HCT116 (cell line): Measurements from ENCODE around the gene TNPO1. TPM values are rescaled to one million over a fixed set of nuclear protein-coding genes. Genes with fewer than 3 reads are reported as not detected.

Experiments used
- ATAC-seq: fragments of 200-7000 bp; cut with Tn5 transposase; 2 replicates; pipeline ENCODE4 v1.9.1; 2020; ENCODE audit warnings: mild to moderate bottlenecking, moderate library complexity
- BruUV-seq: library from RNA; stranded (reverse); fragments of 400-500 nt; replicated peaks from 2 replicates; lab custom pipeline; 2021; lab: Mats Ljungman, UMichigan
- CTCF ChIA-PET: fragments of 300-600 bp; sonication (Branson Sonifier 250); formaldehyde crosslinking; loops from one replicate; lab custom pipeline; 2021; ENCODE audit warnings: antibody characterized with exemption; lab: Charles Lee
- POLR2A ChIA-PET: fragments of 300-600, 350-600 bp; sonication (Branson Sonifier 250); formaldehyde crosslinking; loops from one replicate; lab custom pipeline; 2021; ENCODE audit warnings: antibody characterized with exemption; lab: Charles Lee
- RAD21 ChIA-PET, 2 experiments: fragments of 300-600 bp; sonication (Branson Sonifier 250); formaldehyde crosslinking; loops; one replicate each; lab custom pipeline; 2023; ENCODE audit warnings: low total read pairs in 2 of 2; ENCODE audit not compliant: uncharacterized antibody in 2 of 2, unreplicated experiment in 2 of 2, low non-redundant PET in 1 of 2; lab: Charles Lee
- DNase-seq: peaks from one replicate; pipeline ENCODE4 v3.0.0-alpha.2; 2010; ENCODE audit warnings: low read depth, low spot score
- H2AFZ ChIP-seq: fragments of 200-600 bp; shearing (Covaris generic), sonication (generic); 2 replicates; pipeline ENCODE4 v1.6.1; 2017; ENCODE audit warnings: low read depth, mixed run types, mixed read lengths, antibody characterized with exemption, low read length; ENCODE audit not compliant: poor library complexity, severe bottlenecking
- H3K27ac ChIP-seq: 2 replicates; pipeline ENCODE4 v1.5.1; 2012; ENCODE audit warnings: low read depth, low read length
- H3K27me3 ChIP-seq: fragments of 200-600 bp; sonication (generic); 2 replicates; pipeline ENCODE4 v1.6.1; 2016; ENCODE audit warnings: mixed run types, low read length, mixed read lengths; ENCODE audit not compliant: insufficient read depth
- H3K36me3 ChIP-seq, 2 experiments: fragments of 200-500 bp in 1 of 2; fragments of 200-600 bp in 1 of 2; sonication (Bioruptor generic) in 1 of 2; sonication (generic) in 1 of 2; 2 replicates each; pipeline versions ENCODE4 v1.5.1 to v1.6.1; 2014 to 2016; ENCODE audit warnings: low read length in 2 of 2, inconsistent platforms in 1 of 2, mixed read lengths in 1 of 2, mixed run types in 1 of 2; ENCODE audit not compliant: insufficient read depth in 2 of 2, control insufficient read depth in 1 of 2
- H3K4me1 ChIP-seq, 2 experiments: fragments of 200-600 bp in 1 of 2; sonication (generic) in 1 of 2; 2 replicates each; pipeline versions ENCODE4 v1.5.1 to v1.6.1; 2012 to 2017; ENCODE audit warnings: low read length in 2 of 2, inconsistent platforms in 1 of 2, mild to moderate bottlenecking in 1 of 2, mixed read lengths in 1 of 2, mixed run types in 1 of 2, moderate library complexity in 1 of 2; ENCODE audit not compliant: insufficient read depth in 2 of 2, control insufficient read depth in 1 of 2
- H3K4me2 ChIP-seq: fragments of 200-600 bp; sonication (generic); 2 replicates; pipeline ENCODE4 v1.6.1; 2017; ENCODE audit warnings: mixed run types, low read length, mixed read lengths
- H3K4me3 ChIP-seq, 2 experiments: fragments of 200-600 bp in 1 of 2; sonication (generic) in 1 of 2; replicated peaks in 1 of 2; 2 replicates each; pipeline ENCODE4 v1.5.1; 2011 to 2016; ENCODE audit warnings: low read length in 2 of 2, control low read depth in 1 of 2, low read depth in 1 of 2, mild to moderate bottlenecking in 1 of 2, mixed read lengths in 1 of 2, mixed run types in 1 of 2
- H3K79me2 ChIP-seq: fragments of 200-600 bp; sonication (generic); 2 replicates; pipeline ENCODE4 v1.6.1; 2017; ENCODE audit warnings: mild to moderate bottlenecking, mixed run types, low read length, moderate library complexity, mixed read lengths; ENCODE audit not compliant: insufficient read depth
- H3K9ac ChIP-seq: fragments of 200-600 bp; sonication (generic); 2 replicates; pipeline ENCODE4 v1.6.1; 2016; ENCODE audit warnings: low read length, mixed read lengths
- H3K9me2 ChIP-seq: fragments of 200-600 bp; sonication (generic), shearing (Covaris generic); 2 replicates; pipeline ENCODE4 v1.6.1; 2017; ENCODE audit warnings: mixed run types, mild to moderate bottlenecking, moderate library complexity; ENCODE audit not compliant: insufficient read depth
- H3K9me3 ChIP-seq, 2 experiments: fragments of 200-500 bp in 1 of 2; fragments of 200-600 bp in 1 of 2; sonication (Bioruptor generic) in 1 of 2; sonication (generic) in 1 of 2; 2 replicates each; pipeline ENCODE4 v1.6.1; 2014 to 2017; ENCODE audit warnings: low read length in 2 of 2, mixed read lengths in 2 of 2, inconsistent platforms in 1 of 2, low read depth in 1 of 2, mild to moderate bottlenecking in 1 of 2, mixed run types in 1 of 2, moderate library complexity in 1 of 2; ENCODE audit not compliant: control insufficient read depth in 1 of 2, insufficient read depth in 1 of 2
- H4K20me1 ChIP-seq: fragments of 200-600 bp; sonication (generic), shearing (Covaris generic); 2 replicates; pipeline ENCODE4 v1.6.1; 2017; ENCODE audit warnings: mixed run types, mild to moderate bottlenecking, moderate library complexity; ENCODE audit not compliant: insufficient read depth
- CBX3 ChIP-seq: IDR thresholded peaks from 2 replicates; pipeline ENCODE4 v1.6.1; 2012; ENCODE audit warnings: low read depth
- CEBPB ChIP-seq: IDR thresholded peaks from 2 replicates; pipeline ENCODE4 v1.6.1; 2012; ENCODE audit warnings: low read depth
- CTCF ChIP-seq, 3 experiments: fragments of 200-600 bp in 1 of 3; sonication (generic) in 1 of 3; IDR thresholded peaks in 2 of 3; conservative IDR thresholded peaks in 1 of 3; 2 replicates each; pipeline ENCODE4 v1.5.1; 2012 to 2017; ENCODE audit warnings: low read depth in 2 of 3, low read length in 2 of 3, antibody characterized with exemption in 1 of 3, borderline replicate concordance in 1 of 3, control low read depth in 1 of 3, mild to moderate bottlenecking in 1 of 3, mixed read lengths in 1 of 3, mixed run types in 1 of 3, moderate library complexity in 1 of 3; ENCODE audit not compliant: insufficient read depth in 1 of 3
- EGR1 ChIP-seq: IDR thresholded peaks from 2 replicates; pipeline ENCODE4 v1.6.1; 2012; ENCODE audit warnings: low read depth
- ELF1 ChIP-seq: IDR thresholded peaks from 2 replicates; pipeline ENCODE4 v1.6.1; 2012; ENCODE audit warnings: low read depth, borderline replicate concordance
- EZH2 ChIP-seq: fragments of 200-600 bp; sonication (generic); IDR thresholded peaks from 2 replicates; pipeline ENCODE4 v1.6.1; 2017; ENCODE audit warnings: antibody characterized with exemption, mixed run types
- EZH2phosphoT487 ChIP-seq: fragments of 200-600 bp; IDR thresholded peaks from 2 replicates; pipeline ENCODE4 v1.6.1; 2018; ENCODE audit warnings: antibody characterized with exemption, borderline replicate concordance
- FOSL1 ChIP-seq: IDR thresholded peaks from 2 replicates; pipeline ENCODE4 v1.6.1; 2012; ENCODE audit warnings: low read depth
- JUND ChIP-seq: IDR thresholded peaks from 2 replicates; pipeline ENCODE4 v1.6.1; 2012
- POLR2A ChIP-seq: IDR thresholded peaks from 2 replicates; pipeline ENCODE4 v1.7.0; 2011; ENCODE audit warnings: borderline replicate concordance; ENCODE audit not compliant: insufficient read depth, insufficient read length; ENCODE audit errors: extremely low read depth
- POLR2AphosphoS5 ChIP-seq: IDR thresholded peaks from 2 replicates; pipeline ENCODE4 v1.6.1; 2011; ENCODE audit warnings: mild to moderate bottlenecking, low read depth, low read length, moderate library complexity
- RAD21 ChIP-seq: IDR thresholded peaks from 2 replicates; pipeline ENCODE4 v1.6.1; 2012; ENCODE audit warnings: low read depth, mild to moderate bottlenecking
- SIN3A ChIP-seq: IDR thresholded peaks from 2 replicates; pipeline ENCODE4 v1.6.1; 2012; ENCODE audit warnings: low read depth
- SP1 ChIP-seq: IDR thresholded peaks from 2 replicates; pipeline ENCODE4 v1.6.1; 2012; ENCODE audit warnings: low read depth
- SRF ChIP-seq: IDR thresholded peaks from 2 replicates; pipeline ENCODE4 v1.6.1; 2012; ENCODE audit warnings: low read depth
- YY1 ChIP-seq: IDR thresholded peaks from 2 replicates; pipeline ENCODE4 v1.6.1; 2011; ENCODE audit warnings: low read length, low read depth, moderate library complexity, mild to moderate bottlenecking; ENCODE audit not compliant: insufficient replicate concordance; ENCODE audit errors: extremely low read depth
- ZBTB33 ChIP-seq: IDR thresholded peaks from 2 replicates; pipeline ENCODE4 v1.6.1; 2011; ENCODE audit warnings: mild to moderate bottlenecking, low read length, moderate library complexity; ENCODE audit not compliant: insufficient replicate concordance; ENCODE audit errors: extremely low read depth
- ZFX ChIP-seq: fragments of 450-650 bp; IDR thresholded peaks from 2 replicates; pipeline ENCODE4 v1.6.1; 2017
- ZNF274 ChIP-seq: fragments of 200-500 bp; sonication (Bioruptor generic); IDR thresholded peaks from 2 replicates; pipeline ENCODE4 v1.6.1; 2014; ENCODE audit warnings: mild to moderate bottlenecking, low read depth, low read length, inconsistent platforms
- intact Hi-C: fragments of 100-400 bp; cut with micrococcal nuclease; formaldehyde crosslinking; loops from 2 replicates; pipeline ENCODE4 v1.10.0; 2022
- total RNA-seq: library from RNA; stranded (reverse); gene quantifications from one replicate; pipeline ENCODE4 v1.2.1, GENCODE V29; 2021; ENCODE audit not compliant: unreplicated experiment
- TF ChIP-seq, protein P1 (sequence below): IDR thresholded peaks from 2 replicates; pipeline ENCODE4 v1.6.1; 2012
- TF ChIP-seq, protein P2 (sequence below): IDR thresholded peaks from 2 replicates; pipeline ENCODE4 v1.6.1; 2012
- TF ChIP-seq, protein P3 (sequence below): IDR thresholded peaks from 2 replicates; pipeline ENCODE4 v1.6.1; 2012; ENCODE audit warnings: low read depth

TNPO1 gene
- total RNA-seq, 1 experiment from 2014 or later, result 104 TPM

GRCh38 chr5:72847989-72848473 lies 31.6 kb downstream of the TNPO1 start:
- ATAC-seq (peak; percentile 89), DNase-seq (peak; percentile 81)
- no peaks in the 10 kb centered on the region for H3K9me3 ChIP-seq
- ChIA-PET CTCF (no interaction called here), POLR2A (no interaction called here), RAD21 (no interaction called here)
- H3K4me2 ChIP-seq, result peak overlapping the region; percentile 63
- H3K9ac ChIP-seq, result peak overlapping the region; percentile 90
- H2AFZ ChIP-seq, result no peak overlapping the region
- H3K4me1 ChIP-seq, result peaks cover 14 to 25% of the 10 kb centered on the region in 2 experiments; a peak in 3 of 4 replicates
- no peaks in the 10 kb centered on the region for H3K9me2 ChIP-seq
- no TSS peak for BruUV-seq
- H3K27ac ChIP-seq, result peak overlapping the region; percentile 85
- H4K20me1 ChIP-seq, result peaks cover 20% of the 10 kb centered on the region; the same call in 1 of the 2 replicates
- intact Hi-C loops, result no loop called here
- peaks cover 55% of the 10 kb centered on the region for H3K79me2 ChIP-seq
- H3K36me3 ChIP-seq, result peaks cover 7 to 21% of the 10 kb centered on the region in 2 experiments; a peak in 3 of 4 replicates
- H3K27me3 ChIP-seq, result no peaks in the 10 kb centered on the region
- H3K4me3 ChIP-seq, result peak overlapping the region; percentile 74 to 77
- TF ChIP-seq ZBTB33 (peak; percentile 78), POLR2A (peak; percentile 79), POLR2AphosphoS5 (peak; percentile 99), FOSL1 (peak; percentile 95), ELF1 (no peak), EZH2phosphoT487 (no peak), EZH2 (no peak), RAD21 (no peak), CTCF (IDR thresholded peaks at IDR 0.05 in 2 of 3, conservative IDR thresholded peaks at IDR 0.05 in 1 of 3; ENCODE audit: borderline replicate concordance in 1 of 3, insufficient read depth in 1 of 3, low read depth in 2 of 3, low read length in 2 of 3) (no peak), JUND (peak; percentile 70), ZFX (no peak; the same call in 1 of the 2 replicates), YY1 (peak; percentile 32), CBX3 (peak; percentile 83), EGR1 (no peak), SRF (no peak), CEBPB (peak; percentile 75), ZNF274 (no peak), SP1 (peak; percentile 85), SIN3A (peak; percentile 91)
- TF ChIP-seq, protein P1, sequence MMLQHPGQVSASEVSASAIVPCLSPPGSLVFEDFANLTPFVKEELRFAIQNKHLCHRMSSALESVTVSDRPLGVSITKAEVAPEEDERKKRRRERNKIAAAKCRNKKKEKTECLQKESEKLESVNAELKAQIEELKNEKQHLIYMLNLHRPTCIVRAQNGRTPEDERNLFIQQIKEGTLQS, result no peak
- TF ChIP-seq, protein P2, sequence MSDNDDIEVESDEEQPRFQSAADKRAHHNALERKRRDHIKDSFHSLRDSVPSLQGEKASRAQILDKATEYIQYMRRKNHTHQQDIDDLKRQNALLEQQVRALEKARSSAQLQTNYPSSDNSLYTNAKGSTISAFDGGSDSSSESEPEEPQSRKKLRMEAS, result peak; percentile 68; the same call in 1 of the 2 replicates
- TF ChIP-seq, protein P3, sequence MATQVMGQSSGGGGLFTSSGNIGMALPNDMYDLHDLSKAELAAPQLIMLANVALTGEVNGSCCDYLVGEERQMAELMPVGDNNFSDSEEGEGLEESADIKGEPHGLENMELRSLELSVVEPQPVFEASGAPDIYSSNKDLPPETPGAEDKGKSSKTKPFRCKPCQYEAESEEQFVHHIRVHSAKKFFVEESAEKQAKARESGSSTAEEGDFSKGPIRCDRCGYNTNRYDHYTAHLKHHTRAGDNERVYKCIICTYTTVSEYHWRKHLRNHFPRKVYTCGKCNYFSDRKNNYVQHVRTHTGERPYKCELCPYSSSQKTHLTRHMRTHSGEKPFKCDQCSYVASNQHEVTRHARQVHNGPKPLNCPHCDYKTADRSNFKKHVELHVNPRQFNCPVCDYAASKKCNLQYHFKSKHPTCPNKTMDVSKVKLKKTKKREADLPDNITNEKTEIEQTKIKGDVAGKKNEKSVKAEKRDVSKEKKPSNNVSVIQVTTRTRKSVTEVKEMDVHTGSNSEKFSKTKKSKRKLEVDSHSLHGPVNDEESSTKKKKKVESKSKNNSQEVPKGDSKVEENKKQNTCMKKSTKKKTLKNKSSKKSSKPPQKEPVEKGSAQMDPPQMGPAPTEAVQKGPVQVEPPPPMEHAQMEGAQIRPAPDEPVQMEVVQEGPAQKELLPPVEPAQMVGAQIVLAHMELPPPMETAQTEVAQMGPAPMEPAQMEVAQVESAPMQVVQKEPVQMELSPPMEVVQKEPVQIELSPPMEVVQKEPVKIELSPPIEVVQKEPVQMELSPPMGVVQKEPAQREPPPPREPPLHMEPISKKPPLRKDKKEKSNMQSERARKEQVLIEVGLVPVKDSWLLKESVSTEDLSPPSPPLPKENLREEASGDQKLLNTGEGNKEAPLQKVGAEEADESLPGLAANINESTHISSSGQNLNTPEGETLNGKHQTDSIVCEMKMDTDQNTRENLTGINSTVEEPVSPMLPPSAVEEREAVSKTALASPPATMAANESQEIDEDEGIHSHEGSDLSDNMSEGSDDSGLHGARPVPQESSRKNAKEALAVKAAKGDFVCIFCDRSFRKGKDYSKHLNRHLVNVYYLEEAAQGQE, result no peak
